IMR-90 (cell line): ENCODE data around the gene FUT4. TPM values are rescaled to one million over a fixed set of nuclear protein-coding genes. Genes with fewer than 3 reads are reported as not detected.

Experiments
- ATAC-seq: fragments of 200-7000 bp; cut with Tn5 transposase; 2 replicates; pipeline ENCODE4 v1.9.1; 2020; ENCODE audit warnings: low read depth, mild to moderate bottlenecking, moderate library complexity
- BruUV-seq: library from RNA; stranded (reverse); fragments of 400-500 nt; replicated peaks from 2 replicates; lab custom pipeline; 2021; lab: Mats Ljungman, UMichigan
- CTCF ChIA-PET: fragments of 300-600 bp; formaldehyde crosslinking; extraction: SDS; loops from one replicate; lab custom pipeline; 2021; ENCODE audit warnings: antibody characterized with exemption; lab: Yijun Ruan, JAX
- POLR2A ChIA-PET: fragments of 300-600 bp; sonication (Branson Sonifier 250); formaldehyde crosslinking; loops from one replicate; lab custom pipeline; 2022; ENCODE audit warnings: antibody characterized with exemption; ENCODE audit not compliant: unreplicated experiment; lab: Charles Lee
- DNase-seq: peaks from one replicate; pipeline ENCODE4 v3.0.0; 2013
- H2AFZ ChIP-seq: replicated peaks from 2 replicates; pipeline ENCODE3; 2013; ENCODE audit warnings: low read length, mild to moderate bottlenecking; ENCODE audit not compliant: poor library complexity
- H2AK5ac ChIP-seq: 2 replicates; pipeline ENCODE4 v1.6.1; 2013; ENCODE audit warnings: low read depth, low read length, inconsistent platforms
- H2AK9ac ChIP-seq: replicated peaks from 2 replicates; pipeline ENCODE3; 2013; ENCODE audit warnings: mild to moderate bottlenecking, low read depth, low read length, moderate library complexity; ENCODE audit not compliant: poor library complexity
- H2BK120ac ChIP-seq: 2 replicates; pipeline ENCODE4 v1.6.1; 2013; ENCODE audit warnings: low read depth, low read length, inconsistent platforms
- H2BK15ac ChIP-seq: 3 replicates; pipeline ENCODE4 v1.6.1; 2013; ENCODE audit warnings: low read depth, low read length, inconsistent platforms
- H2BK20ac ChIP-seq: 2 replicates; pipeline ENCODE4 v1.6.1; 2013; ENCODE audit warnings: low read depth, mild to moderate bottlenecking, inconsistent platforms, low read length, moderate library complexity
- H2BK5ac ChIP-seq: 2 replicates; pipeline ENCODE4 v1.6.1; 2013; ENCODE audit warnings: mild to moderate bottlenecking, low read depth, low read length, inconsistent platforms; ENCODE audit not compliant: poor library complexity, severe bottlenecking
- H3K14ac ChIP-seq: replicated peaks from 2 replicates; pipeline ENCODE4 v1.6.1; 2013; ENCODE audit warnings: low read depth, low read length, inconsistent platforms
- H3K18ac ChIP-seq: 2 replicates; pipeline ENCODE4 v1.6.1; 2013; ENCODE audit warnings: low read depth, low read length, control low read depth
- H3K23ac ChIP-seq: 2 replicates; pipeline ENCODE4 v1.6.1; 2013; ENCODE audit warnings: low read depth, low read length, inconsistent platforms
- H3K27ac ChIP-seq: 2 replicates; pipeline ENCODE4 v1.5.1; 2013; ENCODE audit warnings: mild to moderate bottlenecking, control low read depth, low read length; ENCODE audit not compliant: insufficient read depth
- H3K27me3 ChIP-seq: 2 replicates; pipeline ENCODE4 v1.6.1; 2013; ENCODE audit warnings: low read length; ENCODE audit not compliant: control insufficient read depth, insufficient read depth
- H3K36me3 ChIP-seq: 2 replicates; pipeline ENCODE4 v1.6.1; 2013; ENCODE audit warnings: low read length, mixed read lengths; ENCODE audit not compliant: control insufficient read depth, insufficient read depth
- H3K4ac ChIP-seq: 2 replicates; pipeline ENCODE4 v1.6.1; 2013; ENCODE audit warnings: low read depth, low read length, inconsistent platforms
- H3K4me1 ChIP-seq: 2 replicates; pipeline ENCODE4 v1.6.1; 2013; ENCODE audit warnings: low read length, mixed read lengths; ENCODE audit not compliant: control insufficient read depth, insufficient read depth
- H3K4me2 ChIP-seq: 2 replicates; pipeline ENCODE4 v1.6.1; 2013; ENCODE audit warnings: low read depth, mild to moderate bottlenecking, control low read depth, low read length, moderate library complexity
- H3K4me3 ChIP-seq: 2 replicates; pipeline ENCODE4 v1.5.1; 2013; ENCODE audit warnings: low read depth, mild to moderate bottlenecking, control low read depth, low read length, moderate library complexity; ENCODE audit not compliant: insufficient read depth
- H3K56ac ChIP-seq: 2 replicates; pipeline ENCODE4 v1.6.1; 2013; ENCODE audit warnings: low read length, inconsistent platforms; ENCODE audit not compliant: insufficient read depth; ENCODE audit errors: extremely low read depth
- H3K79me1 ChIP-seq, 2 experiments: 2 replicates each; pipeline ENCODE4 v1.6.1; 2013; ENCODE audit warnings: low read length in 2 of 2, inconsistent platforms in 1 of 2, low read depth in 1 of 2
- H3K9ac ChIP-seq: 2 replicates; pipeline ENCODE4 v1.6.1; 2013; ENCODE audit warnings: low read depth, low read length, control low read depth
- H3K9me1 ChIP-seq: 2 replicates; pipeline ENCODE4 v1.6.1; 2013; ENCODE audit warnings: low read length, inconsistent platforms; ENCODE audit not compliant: insufficient read depth
- H3K9me3 ChIP-seq: 2 replicates; pipeline ENCODE4 v1.6.1; 2013; ENCODE audit warnings: low read length; ENCODE audit not compliant: control insufficient read depth, insufficient read depth
- H4K20me1 ChIP-seq: 2 replicates; pipeline ENCODE4 v1.6.1; 2013; ENCODE audit warnings: low read length, inconsistent platforms; ENCODE audit not compliant: insufficient read depth
- H4K5ac ChIP-seq: 2 replicates; pipeline ENCODE4 v1.6.1; 2013; ENCODE audit warnings: mild to moderate bottlenecking, low read depth, low read length, control low read depth
- H4K8ac ChIP-seq, 2 experiments: 2 replicates each; pipeline ENCODE4 v1.6.1; 2013; ENCODE audit warnings: low read depth in 2 of 2, low read length in 2 of 2, control low read depth in 1 of 2, inconsistent platforms in 1 of 2
- H4K91ac ChIP-seq: 2 replicates; pipeline ENCODE4 v1.6.1; 2013; ENCODE audit warnings: low read depth, low read length, inconsistent platforms; ENCODE audit not compliant: insufficient read depth
- BHLHE40 ChIP-seq: fragments of 150-350 bp; IDR thresholded peaks from 2 replicates; pipeline ENCODE4 v1.6.1; 2016; ENCODE audit warnings: mild to moderate bottlenecking, low read depth, low read length
- CEBPB ChIP-seq: IDR thresholded peaks from 2 replicates; pipeline ENCODE4 v1.6.1; 2012; ENCODE audit warnings: low read depth, low read length, improper control_type of control experiment
- CHD1 ChIP-seq: IDR thresholded peaks from 2 replicates; pipeline ENCODE4 v1.6.1; 2012; ENCODE audit warnings: low read depth, low read length, improper control_type of control experiment
- CTCF ChIP-seq: conservative IDR thresholded peaks from 2 replicates; pipeline ENCODE4 v1.5.1; 2012; ENCODE audit warnings: mild to moderate bottlenecking, low read depth, low read length, improper control_type of control experiment
- ELK1 ChIP-seq: fragments of 150-350 bp; IDR thresholded peaks from 2 replicates; pipeline ENCODE4 v1.6.1; 2016; ENCODE audit warnings: low read depth, mild to moderate bottlenecking, low read length, moderate library complexity, borderline replicate concordance
- MAFK ChIP-seq: IDR thresholded peaks from 2 replicates; pipeline ENCODE4 v1.6.1; 2012; ENCODE audit warnings: low read depth, low read length, improper control_type of control experiment
- MAZ ChIP-seq: IDR thresholded peaks from 2 replicates; pipeline ENCODE4 v1.6.1; 2012; ENCODE audit warnings: low read depth, mild to moderate bottlenecking, low read length, improper control_type of control experiment, moderate library complexity, borderline replicate concordance
- MXI1 ChIP-seq: IDR thresholded peaks from 2 replicates; pipeline ENCODE4 v1.6.1; 2012; ENCODE audit warnings: low read depth, mild to moderate bottlenecking, low read length, moderate library complexity, borderline replicate concordance
- NFE2L2 ChIP-seq: fragments of 150-350 bp; IDR thresholded peaks from 2 replicates; pipeline ENCODE4 v1.6.1; 2016; ENCODE audit warnings: low read depth, mild to moderate bottlenecking, low read length
- POLR2A ChIP-seq: IDR thresholded peaks from 2 replicates; pipeline ENCODE4 v1.6.1; 2012; ENCODE audit warnings: mild to moderate bottlenecking, low read depth, low read length
- RAD21 ChIP-seq: IDR thresholded peaks from 2 replicates; pipeline ENCODE4 v1.6.1; 2012; ENCODE audit warnings: low read length, improper control_type of control experiment
- RCOR1 ChIP-seq: IDR thresholded peaks from 2 replicates; pipeline ENCODE4 v1.6.1; 2012; ENCODE audit warnings: mild to moderate bottlenecking, low read length, improper control_type of control experiment; ENCODE audit not compliant: insufficient replicate concordance
- RFX5 ChIP-seq: IDR thresholded peaks from 2 replicates; pipeline ENCODE4 v1.8.0; 2012; ENCODE audit warnings: low read depth, mild to moderate bottlenecking, low read length, moderate library complexity
- SMC3 ChIP-seq: fragments of 150-350 bp; IDR thresholded peaks from 2 replicates; pipeline ENCODE4 v1.6.1; 2016; ENCODE audit warnings: low read depth, mild to moderate bottlenecking, antibody characterized with exemption, low read length, moderate library complexity
- USF2 ChIP-seq: fragments of 150-350 bp; IDR thresholded peaks from 2 replicates; pipeline ENCODE4 v1.6.1; 2017; ENCODE audit warnings: mild to moderate bottlenecking, antibody characterized with exemption, low read length, low read depth
- WGBS, 2 experiments: methylation state at CpG; one replicate each; pipeline versions ENCODE4 v1.1.5 to v1.1.7; 2013; ENCODE audit warnings: missing lambda C conversion rate in 2 of 2; ENCODE audit not compliant: insufficient read length in 1 of 2; ENCODE audit errors: extremely low coverage in 2 of 2; 5-methylcytosine and 5-hydroxymethylcytosine counted together
- dilution Hi-C: fragments of 300-500 bp; cut with HindIII; formaldehyde crosslinking; loops from one replicate; pipeline ENCODE4 v1.14.3; 2018; ENCODE audit warnings: low sequenced_read_pairs; ENCODE audit not compliant: unreplicated experiment
- in situ Hi-C: fragments of 300-500 bp; cut with MboI; formaldehyde crosslinking; loops from 3 replicates; pipeline ENCODE4 v1.14.3; 2019; ENCODE audit warnings: low sequenced_read_pairs, inconsistent platforms, mixed read lengths
- intact Hi-C: fragments of 100-400 bp; cut with micrococcal nuclease; formaldehyde crosslinking; loops from 2 replicates; pipeline ENCODE4 v1.10.0; 2022
- polyA plus RNA-seq, 3 experiments: library from polyadenylated mRNA; depleted of rRNA; stranded (reverse); fragments of >200 nt; gene quantifications; 2 replicates each; pipeline ENCODE4 v1.2.3, GENCODE V29; 2012; ENCODE audit warnings: low replicate concordance in 1 of 3
- total RNA-seq: library from RNA; depleted of rRNA; stranded (reverse); fragments of >200 nt; gene quantifications from 2 replicates; pipeline ENCODE4 v1.2.3, GENCODE V29; 2012

FUT4 gene
- total and polyA plus RNA-seq, 2 of the 4 experiments (the other 2 are of a cell fraction) = 2.2 to 2.4 TPM

GRCh38 chr11:94500181-94500580, 43.5 kb upstream of the FUT4 start:
- Histone ChIP-seq H3K4me3 (no peak overlapping the region), H3K23ac (no peak overlapping the region), H2AK9ac (no peak overlapping the region), H2AFZ (no peak overlapping the region), H2BK20ac (no peak overlapping the region), H3K4me2 (no peak overlapping the region), H2BK15ac (no peak overlapping the region), H4K91ac (no peak overlapping the region), H3K9me3 (no peaks in the 10 kb centered on the region), H2BK5ac (no peak overlapping the region), H2AK5ac (no peak overlapping the region), H3K27me3 (no peaks in the 10 kb centered on the region), H3K9ac (no peak overlapping the region), H4K8ac (no peak overlapping the region), H3K9me1 (no peaks in the 10 kb centered on the region), H3K4me1 (no peaks in the 10 kb centered on the region), H3K4ac (no peak overlapping the region), H3K36me3 (peaks cover 6% of the 10 kb centered on the region), H4K5ac (no peak overlapping the region), H3K14ac (no peak overlapping the region), H4K20me1 (no peaks in the 10 kb centered on the region), H2BK120ac (no peak overlapping the region), H3K56ac (no peak overlapping the region), H3K27ac (no peak overlapping the region), H3K79me1 (peaks cover 0 to 3% of the 10 kb centered on the region in 2 experiments; a peak in 1 of 4 replicates), H3K18ac (no peak overlapping the region)
- POLR2A ChIA-PET = no interaction called here
- in situ Hi-C loops (loop anchor here (5.0 to 10.0 kb wide), 2 partner anchors 328 to 605 kb away; no protein-coding TSS in a partner anchor), dilution Hi-C loops (no loop called here), intact Hi-C loops (no loop called here)
- no peak for DNase-seq
- no TSS peak for BruUV-seq
- ATAC-seq = no peak
- CTCF ChIA-PET = interaction anchor here (3.0 kb wide), 1 partner anchor 605 kb away, joined by 18 read pairs; no protein-coding TSS in a partner anchor
- TF ChIP-seq RCOR1 = no peak
- no peak for TF ChIP-seq POLR2A
- no peak for TF ChIP-seq RAD21
- no peak for TF ChIP-seq CEBPB
- TF ChIP-seq ELK1 = no peak
- no peak for TF ChIP-seq SMC3
- no peak for TF ChIP-seq NFE2L2
- no peak for TF ChIP-seq MAFK
- TF ChIP-seq MXI1 = no peak
- TF ChIP-seq CTCF = no peak
- TF ChIP-seq USF2 = no peak
- TF ChIP-seq MAZ = no peak
- TF ChIP-seq CHD1 = no peak
- TF ChIP-seq BHLHE40 = no peak
- TF ChIP-seq RFX5 = no peak
- no CpG with 5 or more reads among the region's 2 CpGs for WGBS, 2 experiments
